Stimulated activated CD4-positive, alpha-beta T cell treated with anti-CD3 and anti-CD28 coated beads, TNF-alpha, amount 100 ng/mL, for 24 hours (primary cell): ENCODE results near the gene MAD1L1.

Experiments
- DNase-seq, 3 experiments: peaks; one replicate each; pipeline ENCODE4 v3.0.0-alpha.2; 2020; ENCODE audit warnings: low read depth in 3 of 3

The MAD1L1 gene

GRCh38 chr7:2105917-2106316 lies 126.8 kb downstream of the MAD1L1 start:
- DNase-seq = no peak

DNA sequence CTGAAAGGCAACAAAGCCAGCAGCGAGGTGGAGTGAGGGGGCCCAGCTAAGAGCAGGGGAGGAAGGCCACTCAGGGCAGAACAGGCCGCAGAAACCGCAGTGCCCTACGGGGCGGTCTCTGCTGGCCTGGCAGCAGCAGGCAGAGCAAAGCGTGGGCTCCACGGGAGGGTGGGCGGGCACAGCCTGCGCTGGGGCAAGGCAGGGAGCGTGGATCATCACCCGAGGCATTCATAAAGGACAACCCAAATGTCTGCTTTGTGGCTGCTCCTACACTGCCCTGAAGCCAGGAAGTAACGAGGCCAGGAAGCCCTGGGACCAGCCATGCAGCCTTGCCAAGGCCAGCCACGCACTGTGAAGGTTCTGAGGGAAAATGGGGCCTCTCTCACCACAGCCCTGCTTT lies 127.5 kb downstream of the MAD1L1 start:
- no peak for DNase-seq

GRCh38 chr7:2104716-2105115 lies 128.0 kb downstream of the MAD1L1 start:
- no peak for DNase-seq

- DNase-seq = peak; percentile 53 to 81 (median 54)
Observed at GRCh38 chr7:2104107-2104710, 128.5 kb downstream of the MAD1L1 start.

- DNase-seq = no peak
Observed at GRCh38 chr7:2103071-2103898, 129.5 kb downstream of the MAD1L1 start.

GRCh38 chr7:2102375-2102723 lies 130.4 kb downstream of the MAD1L1 start:
- no peak for DNase-seq

- no peak for DNase-seq
Observed at GRCh38 chr7:2101630-2102374, 130.9 kb downstream of the MAD1L1 start.

GRCh38 chr7:2100278-2101208 lies 132.2 kb downstream of the MAD1L1 start:
- DNase-seq = no peak

DNA sequence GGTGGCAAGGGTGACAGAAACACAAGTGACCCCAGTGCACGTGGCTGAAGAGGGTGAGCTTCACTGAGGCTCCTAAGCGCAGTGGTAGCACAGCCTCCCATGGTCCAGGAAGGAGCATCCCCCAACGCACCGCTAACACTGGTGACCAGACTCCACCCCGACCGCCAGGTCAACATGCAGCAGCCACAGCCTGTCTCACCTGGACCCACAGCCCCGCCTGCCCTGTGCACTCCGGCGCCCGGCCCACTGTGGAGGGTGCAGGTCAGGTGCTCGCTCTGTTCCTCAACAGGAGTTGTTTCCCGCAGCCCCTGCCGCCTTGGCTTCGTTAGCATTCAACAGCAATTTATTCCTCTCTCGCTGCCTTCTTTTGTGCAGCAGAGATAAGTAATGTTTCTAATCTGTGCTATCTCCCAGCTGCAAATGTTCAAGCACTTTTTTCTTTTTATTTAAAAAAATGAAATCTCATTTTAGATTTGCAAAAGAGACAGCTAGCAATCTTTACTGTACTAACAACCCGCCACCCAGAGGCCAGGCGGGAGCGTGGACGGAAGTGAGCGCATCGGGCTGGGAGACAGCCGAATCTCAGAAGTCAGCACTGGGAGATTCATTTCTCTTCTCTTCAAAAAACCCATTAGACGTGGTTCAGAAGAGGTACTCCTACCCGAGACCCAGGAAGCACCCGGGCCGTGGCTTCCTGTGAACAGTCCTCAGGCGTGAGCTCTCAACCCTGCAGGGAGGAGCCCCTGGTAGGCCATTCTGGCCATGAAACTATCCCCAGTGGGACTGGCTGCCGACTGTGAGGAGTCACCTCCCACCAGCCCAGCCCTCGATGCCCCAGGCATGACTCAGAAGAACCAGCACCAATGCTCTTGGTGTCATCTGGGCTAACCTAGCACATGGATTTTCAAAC lies 133.4 kb downstream of the MAD1L1 start:
- DNase-seq = peak in 1 of 3 experiments; percentile 35

- no peak for DNase-seq
Observed at GRCh38 chr7:2098496-2098895, 134.2 kb downstream of the MAD1L1 start.

DNA sequence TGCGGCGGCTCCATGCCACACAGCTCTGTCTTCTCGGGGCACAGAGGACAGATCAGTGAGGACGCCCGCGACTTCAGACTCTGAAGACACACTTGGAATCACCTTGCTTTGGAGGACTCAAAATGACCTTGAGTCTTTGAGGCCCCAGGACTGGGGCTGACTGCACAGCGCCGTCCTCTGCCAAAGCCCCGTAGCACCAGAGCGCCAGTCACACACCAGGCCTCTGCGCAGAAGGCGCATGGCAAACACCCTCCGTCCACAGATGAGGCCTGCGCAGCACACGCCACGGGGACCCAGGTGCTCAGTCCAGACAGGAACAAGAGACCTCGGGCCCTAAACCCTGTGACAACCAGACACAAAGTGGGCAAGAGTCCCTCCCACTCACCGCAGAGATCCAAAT lies 134.7 kb downstream of the MAD1L1 start:
- DNase-seq = no peak

DNA sequence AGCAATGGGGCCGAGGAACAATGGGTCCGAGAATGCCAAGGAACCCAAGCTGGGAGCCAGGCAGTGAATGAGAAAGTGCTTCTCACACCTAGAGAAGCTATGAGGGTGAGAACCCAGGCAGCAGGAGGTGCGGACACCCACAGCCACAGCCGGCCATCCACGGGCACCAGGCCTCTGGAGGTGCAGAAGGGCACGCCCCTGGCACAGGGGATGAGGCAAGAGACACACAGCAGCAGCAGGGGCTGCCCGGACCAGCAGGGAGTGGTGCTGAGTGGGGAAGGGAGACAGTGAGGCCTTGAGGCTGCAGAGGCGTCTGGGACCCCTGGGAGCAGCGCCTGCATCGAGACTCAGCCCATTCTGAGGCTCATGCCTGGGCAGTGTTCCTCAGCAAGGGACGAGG lies 135.3 kb downstream of the MAD1L1 start:
- no peak for DNase-seq

DNA sequence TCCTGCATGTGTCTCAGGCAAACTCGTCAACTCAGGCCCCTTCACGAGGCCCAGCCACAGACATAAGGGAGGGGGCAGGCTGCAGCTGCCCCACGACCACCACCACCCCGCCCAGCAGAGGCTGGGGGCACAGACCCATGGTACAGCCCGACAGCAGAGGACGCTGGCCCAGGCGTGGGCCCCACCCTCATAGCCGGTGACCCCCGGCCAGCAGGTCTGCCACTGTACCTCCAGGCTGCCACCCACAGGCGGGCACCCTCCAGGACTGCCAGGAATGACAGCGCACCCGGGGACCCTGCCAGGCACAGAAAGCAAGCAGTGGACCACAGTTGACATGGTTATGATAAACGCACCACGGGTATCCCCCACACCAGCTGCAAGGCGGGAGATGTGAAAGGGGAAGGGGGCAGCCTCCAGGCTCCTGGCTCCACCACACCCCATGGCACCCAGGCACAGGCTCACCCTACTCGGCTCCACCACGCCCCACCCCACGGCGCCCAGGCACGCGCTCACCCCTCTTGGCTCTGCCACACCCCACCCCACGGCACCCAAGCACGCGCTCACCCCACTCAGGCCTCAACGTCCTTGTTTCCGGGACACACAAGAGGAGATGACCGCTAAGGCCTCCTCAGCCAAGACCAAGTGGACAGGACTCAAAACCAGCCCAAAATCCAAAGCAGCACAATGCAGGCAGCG lies 135.9 kb downstream of the MAD1L1 start:
- no peak for DNase-seq

DNA sequence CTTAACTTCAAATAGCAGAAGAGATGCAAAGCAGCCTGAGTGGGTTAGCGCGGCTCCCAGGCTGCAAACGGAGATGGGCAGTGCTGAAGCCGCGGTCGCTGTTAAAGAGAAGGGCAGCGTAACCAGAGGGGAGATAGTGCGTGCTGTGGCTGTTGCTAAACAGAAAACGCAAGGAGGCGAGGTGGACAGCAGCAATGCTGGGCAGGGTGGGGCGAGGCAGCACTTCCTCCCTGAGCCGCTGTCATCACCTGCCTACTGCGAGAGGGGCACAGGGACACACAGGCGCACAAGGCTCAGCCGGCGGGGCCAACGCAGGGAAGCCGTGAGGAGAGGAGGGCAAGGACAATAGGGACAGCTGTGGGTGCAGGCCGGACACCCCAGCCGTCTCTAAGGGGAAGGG lies 137.3 kb downstream of the MAD1L1 start:
- DNase-seq = no peak

GRCh38 chr7:2094454-2095045 lies 138.2 kb downstream of the MAD1L1 start:
- no peak for DNase-seq

- DNase-seq = no peak
Observed at GRCh38 chr7:2093843-2094220, 138.9 kb downstream of the MAD1L1 start.

DNA sequence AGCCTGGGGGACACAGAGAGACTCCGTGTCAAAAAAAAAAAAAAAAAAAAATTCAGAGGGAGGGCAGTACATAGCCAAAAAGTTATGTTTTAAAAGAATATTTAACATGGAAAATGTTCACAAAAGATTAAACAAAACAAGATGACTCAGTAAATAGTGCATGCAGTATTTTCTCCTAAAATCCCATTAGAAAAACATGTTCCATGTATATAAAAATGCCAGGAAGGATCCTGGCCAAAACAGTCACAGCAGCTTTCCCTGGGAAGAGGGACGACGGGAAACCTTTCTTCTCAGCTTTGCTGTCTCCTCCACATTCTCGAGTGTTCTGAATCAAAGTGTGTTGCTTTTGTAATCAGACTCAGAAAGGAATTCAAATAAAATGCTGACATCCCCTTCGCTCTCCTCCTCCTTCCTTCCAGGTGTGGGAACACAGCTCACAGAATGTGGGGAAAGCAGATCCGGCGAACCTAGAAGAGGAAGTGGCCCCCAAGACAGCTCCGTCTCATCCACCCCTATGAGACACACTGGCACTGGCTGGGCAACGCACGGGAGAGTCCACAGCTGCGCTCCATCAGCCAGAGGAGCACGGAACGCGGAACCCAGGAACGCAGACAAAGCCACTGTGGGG lies 139.4 kb downstream of the MAD1L1 start:
- DNase-seq = no peak

DNA sequence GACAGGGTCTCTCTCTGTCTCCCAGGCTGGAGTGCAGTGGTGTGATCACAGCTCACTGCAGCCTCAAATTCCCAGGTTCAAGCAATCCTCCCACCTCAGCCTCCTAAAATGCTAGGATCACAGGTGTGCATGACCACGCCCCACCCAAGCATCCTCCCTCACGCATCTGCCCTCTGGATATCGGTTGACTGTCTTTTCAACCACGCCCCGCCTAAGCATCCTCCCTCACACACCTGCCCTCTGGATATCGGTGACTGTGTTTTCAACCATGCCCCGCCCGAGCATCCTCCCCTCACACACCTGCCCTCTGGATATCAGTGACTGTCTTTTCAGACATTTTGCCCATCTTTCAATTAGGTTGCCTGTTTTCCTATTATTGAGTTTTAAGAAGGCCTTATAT lies 140.5 kb downstream of the MAD1L1 start:
- no peak for DNase-seq
